Measurements from ENCODE around the gene MAMDC4.

MAMDC4 gene

GRCh38 chr9:136847088-136847825 lies 4.9 kb upstream of the MAMDC4 start:
- DNase-seq (ENCODE audit: low spot score) = peak; percentile 68
- TF ChIP-seq, protein P1, sequence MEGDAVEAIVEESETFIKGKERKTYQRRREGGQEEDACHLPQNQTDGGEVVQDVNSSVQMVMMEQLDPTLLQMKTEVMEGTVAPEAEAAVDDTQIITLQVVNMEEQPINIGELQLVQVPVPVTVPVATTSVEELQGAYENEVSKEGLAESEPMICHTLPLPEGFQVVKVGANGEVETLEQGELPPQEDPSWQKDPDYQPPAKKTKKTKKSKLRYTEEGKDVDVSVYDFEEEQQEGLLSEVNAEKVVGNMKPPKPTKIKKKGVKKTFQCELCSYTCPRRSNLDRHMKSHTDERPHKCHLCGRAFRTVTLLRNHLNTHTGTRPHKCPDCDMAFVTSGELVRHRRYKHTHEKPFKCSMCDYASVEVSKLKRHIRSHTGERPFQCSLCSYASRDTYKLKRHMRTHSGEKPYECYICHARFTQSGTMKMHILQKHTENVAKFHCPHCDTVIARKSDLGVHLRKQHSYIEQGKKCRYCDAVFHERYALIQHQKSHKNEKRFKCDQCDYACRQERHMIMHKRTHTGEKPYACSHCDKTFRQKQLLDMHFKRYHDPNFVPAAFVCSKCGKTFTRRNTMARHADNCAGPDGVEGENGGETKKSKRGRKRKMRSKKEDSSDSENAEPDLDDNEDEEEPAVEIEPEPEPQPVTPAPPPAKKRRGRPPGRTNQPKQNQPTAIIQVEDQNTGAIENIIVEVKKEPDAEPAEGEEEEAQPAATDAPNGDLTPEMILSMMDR (IDR thresholded peaks at IDR 0.05; ENCODE audit: extremely low read depth, insufficient read depth, missing control alignments) = no peak
- in situ Hi-C loops (cut with MboI; ENCODE audit: low pct_unique_long_range_greater_than_20kb, low sequenced_read_pairs, unreplicated experiment) = no loop called here

DNA sequence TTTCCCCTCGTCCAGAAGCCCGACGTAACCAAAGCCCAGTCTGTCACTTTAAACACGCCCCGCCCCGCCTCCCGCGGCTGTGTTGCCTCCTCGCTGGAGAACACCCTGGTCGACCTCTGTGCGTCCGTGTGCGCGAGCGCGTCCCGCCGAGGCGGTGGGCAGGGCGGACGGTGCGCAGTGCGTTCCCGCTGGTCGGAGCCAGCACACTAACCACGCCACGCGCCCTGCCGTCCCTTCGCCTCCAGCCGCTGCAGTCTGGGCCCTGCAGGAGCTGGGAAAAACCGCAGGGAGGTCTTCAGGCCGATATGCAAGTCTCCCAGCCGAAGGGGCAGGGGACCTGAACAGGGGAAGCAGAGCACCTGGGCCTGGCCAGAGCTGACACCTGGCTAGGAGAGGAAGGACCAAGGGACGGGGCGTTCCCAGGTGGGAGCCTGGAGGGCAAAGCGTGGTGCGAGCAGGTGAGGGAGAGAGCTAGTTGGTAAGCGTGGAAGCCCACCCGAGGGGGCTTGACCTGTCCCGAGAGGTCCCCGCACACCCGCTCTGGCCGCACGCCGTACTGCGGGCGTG lies 4.2 kb upstream of the MAMDC4 start:
- TF ChIP-seq, protein P1 (IDR thresholded peaks at IDR 0.05; ENCODE audit: extremely low read depth, insufficient read depth, missing control alignments) = no peak
- DNase-seq (ENCODE audit: low spot score) = peak; percentile 84
- in situ Hi-C loops (cut with MboI; ENCODE audit: low pct_unique_long_range_greater_than_20kb, low sequenced_read_pairs, unreplicated experiment) = no loop called here

- TF ChIP-seq, protein P1 (IDR thresholded peaks at IDR 0.05; ENCODE audit: extremely low read depth, insufficient read depth, missing control alignments) = no peak
- in situ Hi-C loops (cut with MboI; ENCODE audit: low pct_unique_long_range_greater_than_20kb, low sequenced_read_pairs, unreplicated experiment) = no loop called here
- DNase-seq (ENCODE audit: low spot score) = peak; percentile 83
These were observed 3.6 kb upstream of the MAMDC4 start for GRCh38 chr9:136848393-136849037.

DNA sequence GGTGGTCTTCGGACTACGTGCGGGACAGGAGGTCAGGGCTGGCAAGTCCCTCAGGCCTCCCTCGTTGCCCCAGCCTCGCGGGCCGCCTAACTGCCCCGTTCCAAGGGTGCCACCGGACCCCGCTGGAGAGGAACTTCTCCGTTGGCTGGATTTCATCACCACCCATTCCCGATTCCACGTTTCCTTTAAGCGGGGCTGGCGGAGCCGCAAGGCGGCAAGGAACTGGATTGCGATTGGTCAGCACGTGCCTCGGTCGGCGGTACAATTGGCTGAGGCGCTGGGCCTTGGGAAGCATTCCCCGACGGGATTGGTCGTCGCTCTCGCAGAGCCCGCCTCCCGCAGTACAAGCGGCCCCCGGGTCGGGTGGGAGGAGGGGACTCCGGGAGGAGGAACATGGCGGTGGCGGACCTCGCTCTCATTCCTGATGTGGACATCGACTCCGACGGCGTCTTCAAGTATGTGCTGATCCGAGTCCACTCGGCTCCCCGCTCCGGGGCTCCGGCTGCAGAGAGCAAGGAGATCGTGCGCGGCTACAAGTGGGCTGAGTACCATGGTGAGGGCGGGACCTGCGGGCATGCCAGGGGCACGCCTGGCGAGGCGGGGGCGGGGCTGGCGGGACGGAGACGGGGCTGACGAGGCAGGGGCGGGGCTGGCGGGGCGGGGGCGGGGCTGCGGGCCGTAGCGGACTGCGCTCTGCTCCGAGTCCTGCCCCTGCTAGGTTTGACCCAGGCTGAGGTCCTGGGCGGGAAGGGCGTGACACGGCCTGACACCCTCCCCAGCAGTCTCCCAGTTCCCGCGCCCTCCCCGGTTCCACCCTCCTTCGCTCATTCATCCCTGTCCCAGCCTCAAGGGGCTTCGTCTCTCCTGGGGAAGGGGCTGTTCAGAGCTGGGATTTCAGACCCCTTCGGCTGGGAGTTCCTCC lies 2.8 kb upstream of the MAMDC4 start, which contains the start of gene PHPT1:
Gene PHPT1 (plus strand): TSS at position 372 of the 922 bp plus-strand sequence. CDS start 22 bp downstream, at position 394.
- TF ChIP-seq, protein P1 (IDR thresholded peaks at IDR 0.05; ENCODE audit: extremely low read depth, insufficient read depth, missing control alignments) = no peak
- DNase-seq (ENCODE audit: low spot score) = peak; percentile 100
- in situ Hi-C loops (cut with MboI; ENCODE audit: low pct_unique_long_range_greater_than_20kb, low sequenced_read_pairs, unreplicated experiment) = no loop called here

DNA sequence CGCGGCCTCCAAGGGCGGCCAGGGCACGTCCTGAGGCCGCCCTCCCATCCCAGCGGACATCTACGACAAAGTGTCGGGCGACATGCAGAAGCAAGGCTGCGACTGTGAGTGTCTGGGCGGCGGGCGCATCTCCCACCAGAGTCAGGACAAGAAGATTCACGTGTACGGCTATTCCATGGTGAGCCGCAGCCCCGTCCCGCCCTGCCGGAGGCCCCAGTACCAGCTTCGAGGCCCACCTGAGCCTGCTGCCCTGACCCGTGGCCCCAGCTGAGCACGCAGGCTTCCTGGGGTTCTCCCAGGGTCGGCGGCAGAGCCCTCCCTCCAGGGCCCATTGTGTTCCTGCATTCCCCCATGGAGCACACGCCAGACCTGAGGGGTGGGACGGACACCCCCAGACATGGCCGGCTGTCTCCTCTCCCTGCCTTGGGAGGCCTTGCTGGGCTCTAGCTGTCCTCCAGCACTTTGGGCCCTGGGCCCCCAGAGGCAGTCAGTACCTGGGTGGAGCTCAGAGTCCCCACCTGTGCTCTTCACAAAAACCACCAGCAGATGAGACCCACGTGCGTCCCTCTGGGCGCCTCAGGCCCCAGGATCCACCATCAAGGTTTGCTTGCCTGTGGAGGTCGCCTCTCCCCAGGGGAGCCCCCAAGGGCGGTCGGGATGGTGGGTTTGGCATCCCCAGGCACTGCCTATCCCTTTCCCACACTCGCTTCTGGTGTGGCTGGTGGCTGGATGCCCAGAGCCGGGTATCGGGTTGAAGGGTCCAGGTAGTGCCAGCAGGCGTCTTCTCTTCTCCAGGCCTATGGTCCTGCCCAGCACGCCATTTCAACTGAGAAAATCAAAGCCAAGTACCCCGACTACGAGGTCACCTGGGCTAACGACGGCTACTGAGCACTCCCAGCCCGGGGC lies 1.9 kb upstream of the MAMDC4 start:
- in situ Hi-C loops (cut with MboI; ENCODE audit: low pct_unique_long_range_greater_than_20kb, low sequenced_read_pairs, unreplicated experiment) = no loop called here
- DNase-seq (ENCODE audit: low spot score) = no peak
- TF ChIP-seq, protein P1 (IDR thresholded peaks at IDR 0.05; ENCODE audit: extremely low read depth, insufficient read depth, missing control alignments) = no peak

All from GM13977 (cell line).